Measurements from ENCODE around the gene BGLAP.

Gene BGLAP

DNA sequence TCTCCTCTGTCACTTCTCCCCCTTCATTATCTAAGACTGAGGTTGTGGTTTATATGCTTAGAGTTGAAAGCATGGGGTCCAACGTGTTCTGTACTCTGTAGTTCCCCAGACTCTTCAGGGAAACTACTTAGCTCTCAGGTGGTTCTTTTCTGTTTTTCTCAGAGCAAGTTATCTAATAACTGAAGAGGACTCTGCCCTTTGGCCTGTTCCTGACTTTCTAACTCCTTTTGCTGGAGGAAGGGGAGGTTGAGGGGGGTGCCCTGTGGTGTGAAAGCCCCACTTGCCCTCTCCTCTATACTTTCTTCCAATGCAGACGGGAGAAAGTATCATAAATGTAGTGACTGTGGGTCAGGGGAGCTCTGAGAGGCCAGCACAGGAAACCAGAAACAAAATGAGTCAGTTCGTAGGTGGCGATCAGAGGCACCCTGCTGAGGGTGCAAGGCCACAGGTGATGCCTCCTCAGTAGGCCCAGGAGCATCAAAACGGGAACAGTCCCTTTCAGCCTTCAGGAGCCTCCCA is 43.1 kb upstream of the BGLAP start:
- TF ChIP-seq, protein P1, sequence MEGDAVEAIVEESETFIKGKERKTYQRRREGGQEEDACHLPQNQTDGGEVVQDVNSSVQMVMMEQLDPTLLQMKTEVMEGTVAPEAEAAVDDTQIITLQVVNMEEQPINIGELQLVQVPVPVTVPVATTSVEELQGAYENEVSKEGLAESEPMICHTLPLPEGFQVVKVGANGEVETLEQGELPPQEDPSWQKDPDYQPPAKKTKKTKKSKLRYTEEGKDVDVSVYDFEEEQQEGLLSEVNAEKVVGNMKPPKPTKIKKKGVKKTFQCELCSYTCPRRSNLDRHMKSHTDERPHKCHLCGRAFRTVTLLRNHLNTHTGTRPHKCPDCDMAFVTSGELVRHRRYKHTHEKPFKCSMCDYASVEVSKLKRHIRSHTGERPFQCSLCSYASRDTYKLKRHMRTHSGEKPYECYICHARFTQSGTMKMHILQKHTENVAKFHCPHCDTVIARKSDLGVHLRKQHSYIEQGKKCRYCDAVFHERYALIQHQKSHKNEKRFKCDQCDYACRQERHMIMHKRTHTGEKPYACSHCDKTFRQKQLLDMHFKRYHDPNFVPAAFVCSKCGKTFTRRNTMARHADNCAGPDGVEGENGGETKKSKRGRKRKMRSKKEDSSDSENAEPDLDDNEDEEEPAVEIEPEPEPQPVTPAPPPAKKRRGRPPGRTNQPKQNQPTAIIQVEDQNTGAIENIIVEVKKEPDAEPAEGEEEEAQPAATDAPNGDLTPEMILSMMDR (conservative IDR thresholded peaks at IDR 0.05; ENCODE audit: control insufficient read depth, insufficient read depth, low read depth, low read length): no peak
- H3K4me3 ChIP-seq (ENCODE audit: control insufficient read depth, low read depth, low read length): no peak overlapping the region
- no peak for DNase-seq (ENCODE audit: low read depth)

DNA sequence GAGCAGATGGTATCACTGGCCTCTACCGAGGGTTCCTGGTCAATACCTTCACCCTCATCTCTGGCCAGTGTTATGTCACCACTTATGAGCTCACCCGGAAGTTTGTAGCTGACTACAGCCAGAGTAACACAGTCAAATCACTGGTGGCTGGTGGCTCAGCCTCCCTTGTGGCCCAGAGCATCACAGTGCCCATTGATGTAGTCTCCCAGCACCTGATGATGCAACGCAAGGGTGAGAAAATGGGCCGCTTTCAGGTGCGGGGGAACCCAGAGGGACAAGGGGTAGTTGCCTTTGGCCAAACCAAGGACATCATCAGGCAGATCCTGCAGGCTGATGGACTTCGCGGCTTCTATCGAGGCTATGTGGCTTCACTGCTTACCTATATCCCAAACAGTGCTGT is 41.9 kb upstream of the BGLAP start:
- H3K4me3 ChIP-seq (ENCODE audit: control insufficient read depth, low read depth, low read length): no peak overlapping the region
- TF ChIP-seq, protein P1 (conservative IDR thresholded peaks at IDR 0.05; ENCODE audit: control insufficient read depth, insufficient read depth, low read depth, low read length): no peak
- no peak for DNase-seq (ENCODE audit: low read depth)

DNA sequence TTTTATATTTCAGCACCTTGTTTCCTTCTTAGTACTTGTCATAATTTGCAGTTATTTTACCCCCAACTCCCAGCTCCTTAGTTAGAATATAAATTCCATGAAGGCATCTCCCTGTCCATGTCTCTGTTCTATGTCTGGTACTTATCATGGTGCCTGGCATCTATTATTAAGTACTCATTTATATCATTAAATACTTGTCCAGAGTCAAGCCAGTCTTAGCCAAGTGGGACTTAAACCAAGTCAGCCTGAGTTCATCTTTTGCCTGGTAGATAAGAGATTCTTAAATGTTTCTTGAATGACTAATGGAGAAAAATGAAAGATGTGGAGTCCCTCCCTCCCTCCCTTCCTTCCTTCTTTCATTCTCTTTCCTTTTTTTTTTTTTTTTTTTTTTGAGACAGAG is 38.7 kb upstream of the BGLAP start:
- TF ChIP-seq, protein P1 (conservative IDR thresholded peaks at IDR 0.05; ENCODE audit: control insufficient read depth, insufficient read depth, low read depth, low read length): no peak
- H3K4me3 ChIP-seq (ENCODE audit: control insufficient read depth, low read depth, low read length): no peak overlapping the region
- peak; percentile 43 for DNase-seq (ENCODE audit: low read depth)

DNA sequence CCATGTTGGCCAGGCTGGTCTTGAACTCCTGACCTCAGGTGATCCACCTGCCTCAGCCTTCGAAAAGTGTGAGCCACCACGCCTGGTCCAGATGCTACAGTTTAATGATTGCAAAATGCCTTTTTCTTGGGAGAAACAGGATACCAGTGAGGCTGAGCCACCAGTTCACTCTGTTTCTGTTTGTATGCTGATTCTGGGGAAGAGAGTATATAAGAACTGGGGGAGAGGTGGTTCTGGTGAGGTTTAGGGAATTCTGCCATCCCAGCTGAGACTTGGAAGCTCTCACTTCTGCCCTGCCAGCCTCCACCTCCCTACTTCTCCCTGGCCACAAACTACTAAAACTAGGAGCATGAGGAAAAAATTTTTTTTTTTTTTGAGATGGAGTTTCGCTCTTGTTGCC is 37.3 kb upstream of the BGLAP start:
- DNase-seq (ENCODE audit: low read depth): peak; percentile 29
- H3K4me3 ChIP-seq (ENCODE audit: control insufficient read depth, low read depth, low read length): no peak overlapping the region
- TF ChIP-seq, protein P1 (conservative IDR thresholded peaks at IDR 0.05; ENCODE audit: control insufficient read depth, insufficient read depth, low read depth, low read length): no peak

DNA sequence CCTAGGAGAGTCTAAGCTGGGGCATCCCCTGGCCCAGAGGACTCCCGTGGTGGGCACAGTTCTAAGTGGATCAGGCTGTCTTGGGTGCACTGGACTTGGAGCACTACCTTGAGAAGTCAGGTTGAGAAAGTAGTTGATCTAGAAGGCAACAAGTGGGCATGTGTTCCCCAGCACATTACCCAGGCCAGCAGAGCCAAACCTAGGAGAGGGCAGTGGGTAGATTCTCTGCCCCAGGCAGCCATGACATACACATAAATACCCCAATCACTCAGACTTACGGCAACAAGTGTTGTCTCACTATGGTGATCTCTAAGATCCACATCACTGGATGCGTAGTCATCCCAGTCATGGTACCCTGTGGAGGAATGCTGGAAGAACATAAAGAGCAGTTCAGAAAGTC is 30.7 kb upstream of the BGLAP start:
- TF ChIP-seq, protein P1 (conservative IDR thresholded peaks at IDR 0.05; ENCODE audit: control insufficient read depth, insufficient read depth, low read depth, low read length): no peak
- H3K4me3 ChIP-seq (ENCODE audit: control insufficient read depth, low read depth, low read length): no peak overlapping the region
- DNase-seq (ENCODE audit: low read depth): no peak

DNA sequence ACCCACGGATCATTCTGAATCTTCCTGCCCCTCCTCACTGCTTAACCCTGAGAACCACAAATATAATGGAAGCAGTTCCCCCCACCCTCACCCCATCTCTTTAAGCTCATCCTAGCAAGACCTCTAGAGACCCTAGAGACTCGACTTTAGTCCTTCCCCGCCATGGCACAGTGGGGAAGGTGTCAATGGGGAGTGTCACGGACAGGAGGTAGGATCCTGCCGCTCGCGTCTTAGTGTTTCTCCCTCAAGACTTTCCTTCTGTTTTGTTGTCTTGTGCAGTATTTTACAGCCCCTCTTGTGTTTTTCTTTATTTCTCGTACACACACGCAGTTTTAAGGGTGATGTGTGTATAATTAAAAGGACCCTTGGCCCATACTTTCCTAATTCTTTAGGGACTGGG is 29.9 kb upstream of the BGLAP start:
- H3K4me3 ChIP-seq (ENCODE audit: control insufficient read depth, low read depth, low read length): peak overlapping the region; percentile 94
- no peak for DNase-seq (ENCODE audit: low read depth)
- TF ChIP-seq, protein P1 (conservative IDR thresholded peaks at IDR 0.05; ENCODE audit: control insufficient read depth, insufficient read depth, low read depth, low read length): no peak

Data from fibroblast of mammary gland (primary cell).